ENCODE measurements around the gene KIF3A.

DNA sequence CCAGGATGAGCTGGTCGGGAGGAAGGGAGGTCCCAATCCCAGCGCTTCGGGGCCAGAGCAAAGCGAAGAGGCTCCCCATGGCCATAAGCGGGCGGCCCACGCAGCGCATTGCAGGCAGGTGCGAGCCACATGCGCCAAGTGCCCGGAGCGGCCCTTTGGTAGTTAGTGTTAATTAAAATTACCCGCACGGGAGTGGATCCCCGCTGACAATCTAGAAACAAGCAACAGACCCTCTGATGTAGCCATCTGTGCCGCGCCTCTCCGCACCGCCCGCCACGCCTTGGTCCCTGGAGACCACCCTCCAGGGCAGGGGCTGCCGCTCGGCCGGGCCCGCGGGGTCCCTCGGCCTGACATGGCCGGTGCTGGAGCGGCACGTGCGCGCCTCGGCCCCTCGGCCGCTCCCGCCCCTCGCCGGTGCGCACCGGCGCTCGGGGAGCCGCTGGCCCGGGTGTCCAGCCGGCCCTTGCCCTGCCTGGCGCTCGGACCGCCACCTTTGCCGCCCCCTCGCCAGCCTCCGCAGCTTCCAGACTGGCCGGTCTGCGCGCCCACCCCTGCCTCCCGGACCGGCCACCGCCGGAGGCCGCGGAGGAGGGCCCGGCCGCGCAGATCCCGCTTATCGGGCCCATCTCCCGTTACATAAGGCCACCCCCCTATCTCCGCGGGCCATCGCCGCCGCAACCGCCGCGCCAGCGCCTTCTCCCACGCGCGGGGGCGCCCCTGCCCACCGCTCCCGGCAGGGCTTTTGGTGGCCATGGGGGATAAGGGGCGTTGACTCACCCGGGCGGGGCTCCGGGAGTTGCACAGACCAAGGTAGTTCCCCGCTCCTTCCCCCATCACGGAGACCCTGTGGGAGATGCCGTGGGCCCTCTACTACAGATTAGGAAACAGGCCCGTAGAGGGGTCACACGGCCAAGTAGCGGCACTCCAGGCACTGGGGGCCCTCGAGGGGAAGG is 81.2 kb downstream of the KIF3A start:
- TF ChIP-seq, protein P1, sequence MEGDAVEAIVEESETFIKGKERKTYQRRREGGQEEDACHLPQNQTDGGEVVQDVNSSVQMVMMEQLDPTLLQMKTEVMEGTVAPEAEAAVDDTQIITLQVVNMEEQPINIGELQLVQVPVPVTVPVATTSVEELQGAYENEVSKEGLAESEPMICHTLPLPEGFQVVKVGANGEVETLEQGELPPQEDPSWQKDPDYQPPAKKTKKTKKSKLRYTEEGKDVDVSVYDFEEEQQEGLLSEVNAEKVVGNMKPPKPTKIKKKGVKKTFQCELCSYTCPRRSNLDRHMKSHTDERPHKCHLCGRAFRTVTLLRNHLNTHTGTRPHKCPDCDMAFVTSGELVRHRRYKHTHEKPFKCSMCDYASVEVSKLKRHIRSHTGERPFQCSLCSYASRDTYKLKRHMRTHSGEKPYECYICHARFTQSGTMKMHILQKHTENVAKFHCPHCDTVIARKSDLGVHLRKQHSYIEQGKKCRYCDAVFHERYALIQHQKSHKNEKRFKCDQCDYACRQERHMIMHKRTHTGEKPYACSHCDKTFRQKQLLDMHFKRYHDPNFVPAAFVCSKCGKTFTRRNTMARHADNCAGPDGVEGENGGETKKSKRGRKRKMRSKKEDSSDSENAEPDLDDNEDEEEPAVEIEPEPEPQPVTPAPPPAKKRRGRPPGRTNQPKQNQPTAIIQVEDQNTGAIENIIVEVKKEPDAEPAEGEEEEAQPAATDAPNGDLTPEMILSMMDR (IDR thresholded peaks at IDR 0.05): no peak
- no peak for TF ChIP-seq POLR2A (IDR thresholded peaks at IDR 0.05)
